GM18858 (cell line): ENCODE data around the gene PCDHA5.
"Not testable (repeated sequence)": the region's sequence is repeated elsewhere in the genome, so short reads cannot be mapped to it uniquely, and the experiment has no call there.

Experiments used
- ATAC-seq: cut with Tn5 transposase; IDR thresholded peaks from one replicate; pipeline ENCODE4 v1.9.1; 2021; ENCODE audit not compliant: unreplicated experiment

Gene PCDHA5

DNA sequence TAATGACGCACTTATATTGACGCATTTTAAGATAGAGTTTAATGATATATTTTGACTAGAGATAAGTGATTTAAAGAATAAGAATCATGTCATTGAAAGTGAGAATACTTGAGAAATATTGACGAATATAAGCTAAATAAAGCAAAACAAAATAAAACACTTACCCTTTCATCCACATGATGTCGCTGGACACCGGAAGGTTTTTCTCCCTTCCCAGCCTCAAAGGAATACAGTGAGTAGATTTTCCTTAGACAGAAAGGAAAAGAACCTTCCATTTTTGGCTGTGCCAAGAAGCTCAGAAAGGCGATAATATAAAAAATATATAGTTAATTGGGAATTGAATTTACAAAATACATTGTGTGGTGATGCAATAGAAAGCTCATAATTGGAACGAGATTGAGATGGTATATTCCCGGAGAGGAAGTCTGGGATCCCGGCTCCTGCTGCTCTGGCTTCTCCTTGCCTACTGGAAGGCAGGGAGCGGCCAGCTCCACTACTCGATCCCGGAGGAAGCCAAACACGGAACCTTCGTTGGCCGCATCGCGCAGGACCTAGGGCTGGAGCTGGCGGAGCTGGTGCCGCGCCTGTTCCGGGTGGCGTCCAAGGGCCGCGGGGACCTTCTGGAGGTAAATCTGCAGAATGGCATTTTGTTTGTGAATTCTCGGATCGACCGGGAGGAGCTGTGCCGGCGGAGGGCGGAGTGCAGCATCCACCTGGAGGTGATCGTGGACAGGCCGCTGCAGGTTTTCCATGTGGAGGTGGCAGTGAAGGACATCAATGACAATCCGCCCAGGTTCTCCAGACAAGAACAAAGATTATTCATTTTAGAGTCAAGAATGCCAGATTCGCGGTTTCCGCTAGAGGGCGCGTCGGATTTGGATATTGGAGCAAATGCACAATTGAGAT, at the start of gene PCDHA5:
TSS of gene PCDHA5 (plus strand) at position 239 of the 906 bp plus-strand sequence.
- no peak for ATAC-seq

- no peak for ATAC-seq
These were observed 40.9 kb upstream of the PCDHA5 start for GRCh38 chr5:140780512-140780911.

GRCh38 chr5:140785905-140786686, 35.3 kb upstream of the PCDHA5 start, which contains the start of gene PCDHA1:
Gene PCDHA1 (plus strand): TSS chr5:140786140.
- no peak for ATAC-seq

- ATAC-seq = not testable (repeated sequence)
These were observed 34.0 kb upstream of the PCDHA5 start for GRCh38 chr5:140787422-140787821.

DNA sequence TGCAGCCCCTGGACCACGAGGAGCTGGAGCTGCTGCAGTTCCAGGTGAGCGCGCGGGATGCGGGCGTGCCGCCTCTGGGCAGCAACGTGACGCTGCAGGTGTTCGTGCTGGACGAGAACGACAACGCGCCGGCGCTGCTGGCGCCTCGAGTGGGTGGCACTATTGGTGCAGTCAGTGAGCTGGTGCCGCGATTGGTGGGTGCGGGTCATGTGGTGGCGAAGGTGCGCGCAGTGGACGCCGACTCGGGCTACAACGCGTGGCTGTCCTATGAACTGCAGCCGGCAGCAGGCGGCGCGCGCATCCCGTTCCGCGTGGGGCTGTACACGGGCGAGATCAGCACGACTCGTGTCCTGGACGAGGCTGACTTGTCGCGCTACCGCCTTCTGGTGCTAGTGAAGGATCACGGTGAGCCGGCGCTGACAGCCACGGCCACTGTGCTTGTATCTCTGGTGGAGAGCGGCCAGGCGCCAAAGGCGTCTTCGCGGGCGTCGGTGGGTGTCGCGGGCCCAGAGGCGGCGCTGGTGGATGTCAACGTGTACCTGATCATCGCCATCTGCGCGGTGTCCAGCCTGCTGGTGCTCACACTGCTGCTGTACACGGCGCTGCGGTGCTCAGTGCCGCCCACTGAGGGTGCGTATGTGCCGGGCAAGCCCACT, 33.4 kb upstream of the PCDHA5 start:
- not testable (repeated sequence) for ATAC-seq

DNA sequence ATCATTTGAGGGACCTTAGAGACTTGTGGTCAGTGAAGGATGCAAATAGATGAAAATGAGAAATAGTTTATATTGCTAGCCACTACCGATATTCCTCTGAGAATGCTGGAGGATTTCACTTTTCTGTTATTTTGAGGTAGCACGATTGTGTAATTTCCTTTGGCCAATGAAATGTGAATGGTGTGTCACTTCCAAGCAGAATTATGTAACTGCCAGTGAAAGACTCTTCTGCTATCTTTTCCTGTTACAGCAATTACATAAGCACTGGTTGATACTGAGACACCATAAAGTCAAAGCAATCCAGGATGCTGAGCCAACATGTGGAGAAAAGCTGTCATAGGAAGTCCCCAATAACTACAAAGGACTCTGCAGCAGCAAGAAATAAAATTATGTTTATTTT, 30.3 kb upstream of the PCDHA5 start:
- ATAC-seq = no peak

GRCh38 chr5:140794595-140795258, 26.7 kb upstream of the PCDHA5 start, which contains the start of gene PCDHA2:
Gene PCDHA2 (plus strand): TSS chr5:140794852.
- ATAC-seq = no peak

- no peak for ATAC-seq
These were observed 26.2 kb upstream of the PCDHA5 start for GRCh38 chr5:140795259-140795641.

DNA sequence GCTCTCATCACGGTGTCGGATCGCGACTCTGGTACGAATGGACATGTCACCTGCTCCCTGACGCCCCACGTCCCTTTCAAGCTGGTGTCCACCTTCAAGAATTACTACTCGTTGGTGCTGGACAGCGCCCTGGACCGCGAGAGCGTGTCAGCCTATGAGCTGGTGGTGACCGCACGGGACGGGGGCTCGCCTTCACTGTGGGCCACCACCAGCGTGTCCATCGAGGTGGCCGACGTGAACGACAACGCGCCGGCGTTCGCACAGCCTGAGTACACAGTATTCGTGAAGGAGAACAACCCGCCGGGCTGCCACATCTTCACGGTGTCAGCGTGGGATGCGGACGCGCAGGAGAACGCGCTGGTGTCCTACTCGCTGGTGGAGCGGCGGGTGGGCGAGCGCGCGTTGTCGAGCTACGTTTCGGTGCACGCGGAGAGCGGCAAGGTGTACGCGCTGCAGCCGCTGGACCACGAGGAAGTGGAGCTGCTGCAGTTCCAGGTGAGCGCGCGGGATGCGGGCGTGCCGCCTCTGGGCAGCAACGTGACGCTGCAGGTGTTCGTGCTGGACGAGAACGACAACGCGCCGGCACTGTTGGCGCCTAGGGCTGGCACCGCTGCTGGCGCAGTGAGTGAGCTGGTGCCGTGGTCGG, 25.2 kb upstream of the PCDHA5 start:
- not testable (repeated sequence) for ATAC-seq

DNA sequence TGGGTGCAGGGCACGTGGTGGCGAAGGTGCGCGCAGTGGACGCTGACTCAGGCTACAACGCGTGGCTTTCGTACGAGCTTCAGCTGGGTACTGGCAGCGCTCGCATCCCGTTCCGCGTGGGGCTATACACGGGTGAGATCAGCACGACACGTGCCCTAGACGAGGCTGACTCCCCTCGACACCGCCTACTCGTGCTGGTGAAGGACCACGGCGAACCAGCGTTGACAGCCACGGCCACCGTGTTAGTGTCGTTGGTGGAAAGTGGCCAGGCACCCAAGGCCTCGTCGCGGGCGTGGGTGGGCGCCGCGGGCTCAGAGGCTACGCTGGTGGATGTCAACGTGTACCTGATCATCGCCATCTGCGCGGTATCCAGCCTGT, 24.7 kb upstream of the PCDHA5 start:
- no peak for ATAC-seq

DNA sequence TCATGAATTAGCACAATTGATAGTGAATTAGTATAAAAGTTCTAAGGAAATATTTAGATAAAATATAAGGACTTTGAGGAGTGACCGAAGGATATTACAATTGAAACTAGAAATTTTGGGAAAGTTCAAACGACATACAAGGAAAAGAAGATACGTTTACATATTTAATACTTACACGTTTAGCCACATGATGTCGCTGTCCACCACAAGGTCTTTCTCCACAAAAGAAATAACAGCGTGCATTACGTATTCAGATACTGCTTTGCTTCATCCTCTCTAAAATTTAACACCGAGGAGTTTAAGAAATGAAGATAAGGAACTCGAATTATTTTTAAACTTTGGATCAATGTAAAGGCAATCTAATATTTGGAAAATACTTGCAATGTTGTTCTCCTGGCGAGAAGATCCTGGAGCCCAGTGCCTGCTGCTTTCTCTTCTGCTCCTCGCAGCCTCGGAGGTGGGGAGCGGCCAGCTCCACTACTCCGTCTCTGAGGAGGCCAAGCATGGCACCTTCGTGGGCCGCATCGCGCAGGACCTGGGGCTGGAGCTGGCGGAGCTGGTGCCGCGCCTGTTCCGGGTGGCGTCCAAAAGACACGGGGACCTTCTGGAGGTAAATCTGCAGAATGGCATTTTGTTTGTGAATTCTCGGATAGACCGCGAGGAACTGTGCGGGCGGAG, 20.5 kb upstream of the PCDHA5 start, which contains the start of gene PCDHA3:
TSS of gene PCDHA3 (plus strand) at position 242 of the 678 bp plus-strand sequence.
- no peak for ATAC-seq

- ATAC-seq = no peak
These were observed 19.9 kb upstream of the PCDHA5 start for GRCh38 chr5:140801494-140801841.

DNA sequence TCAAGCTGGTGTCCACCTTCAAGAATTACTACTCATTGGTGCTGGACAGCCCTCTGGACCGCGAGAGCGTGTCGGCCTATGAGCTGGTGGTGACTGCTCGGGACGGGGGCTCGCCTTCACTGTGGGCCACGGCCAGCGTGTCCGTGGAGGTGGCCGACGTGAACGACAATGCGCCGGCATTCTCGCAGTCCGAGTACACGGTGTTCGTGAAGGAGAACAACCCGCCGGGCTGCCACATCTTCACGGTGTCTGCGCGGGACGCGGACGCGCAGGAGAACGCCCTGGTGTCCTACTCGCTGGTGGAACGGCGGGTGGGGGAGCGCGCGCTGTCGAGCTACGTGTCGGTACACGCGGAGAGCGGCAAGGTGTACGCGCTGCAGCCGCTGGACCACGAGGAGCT, 19.0 kb upstream of the PCDHA5 start:
- ATAC-seq = not testable (repeated sequence)

DNA sequence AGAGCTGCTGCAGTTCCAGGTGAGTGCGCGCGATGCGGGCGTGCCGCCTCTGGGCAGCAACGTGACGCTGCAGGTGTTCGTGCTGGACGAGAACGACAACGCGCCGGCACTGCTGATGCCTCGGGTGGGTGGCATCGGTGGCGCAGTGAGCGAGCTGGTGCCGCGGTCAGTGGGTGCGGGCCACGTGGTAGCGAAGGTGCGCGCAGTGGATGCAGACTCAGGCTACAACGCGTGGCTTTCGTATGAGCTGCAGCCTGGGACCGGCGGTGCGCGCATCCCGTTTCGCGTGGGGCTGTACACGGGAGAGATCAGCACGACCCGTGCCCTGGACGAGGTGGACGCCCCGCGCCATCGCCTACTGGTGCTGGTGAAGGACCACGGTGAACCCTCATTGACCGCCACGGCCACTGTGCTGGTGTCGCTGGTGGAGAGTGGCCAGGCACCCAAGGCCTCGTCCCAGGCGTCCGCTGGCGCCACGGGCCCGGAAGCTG, 18.6 kb upstream of the PCDHA5 start:
- no peak for ATAC-seq

DNA sequence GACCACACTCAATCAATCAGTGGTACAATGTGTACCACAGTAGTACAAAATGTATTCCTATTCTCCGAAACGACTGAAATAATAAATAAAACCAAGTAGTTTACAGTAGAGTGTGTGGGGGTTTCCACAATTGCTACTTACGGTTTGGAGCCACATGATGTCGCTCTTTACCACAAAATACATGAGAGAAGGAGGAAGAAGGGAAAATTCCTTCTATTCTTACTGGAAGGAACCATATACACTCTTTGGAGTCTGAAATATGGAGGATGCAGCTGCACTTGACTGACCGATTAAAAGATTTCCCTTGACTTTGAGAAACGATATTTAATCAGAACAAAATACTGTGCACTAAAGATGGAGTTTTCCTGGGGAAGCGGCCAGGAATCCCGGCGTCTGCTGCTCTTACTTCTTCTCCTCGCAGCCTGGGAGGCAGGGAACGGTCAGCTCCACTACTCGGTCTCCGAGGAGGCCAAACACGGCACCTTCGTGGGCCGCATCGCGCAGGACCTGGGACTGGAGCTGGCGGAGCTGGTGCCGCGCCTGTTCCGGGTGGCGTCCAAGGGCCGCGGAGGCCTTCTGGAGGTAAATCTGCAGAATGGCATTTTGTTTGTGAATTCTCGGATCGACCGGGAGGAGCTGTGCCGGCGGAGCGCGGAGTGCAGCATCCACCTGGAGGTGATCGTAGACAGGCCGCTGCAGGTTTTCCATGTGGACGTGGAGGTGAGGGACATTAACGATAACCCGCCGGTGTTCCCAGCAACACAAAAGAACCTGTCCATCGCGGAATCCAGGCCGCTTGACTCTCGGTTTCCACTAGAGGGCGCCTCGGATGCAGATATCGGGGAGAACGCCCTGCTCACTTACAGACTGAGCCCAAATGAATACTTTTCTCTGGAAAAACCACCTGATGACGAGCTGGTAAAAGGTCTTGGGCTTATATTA, 14.3 kb upstream of the PCDHA5 start, which contains the start of gene PCDHA4:
TSS of gene PCDHA4 (plus strand) at position 235 of the 942 bp plus-strand sequence.
- no peak for ATAC-seq

DNA sequence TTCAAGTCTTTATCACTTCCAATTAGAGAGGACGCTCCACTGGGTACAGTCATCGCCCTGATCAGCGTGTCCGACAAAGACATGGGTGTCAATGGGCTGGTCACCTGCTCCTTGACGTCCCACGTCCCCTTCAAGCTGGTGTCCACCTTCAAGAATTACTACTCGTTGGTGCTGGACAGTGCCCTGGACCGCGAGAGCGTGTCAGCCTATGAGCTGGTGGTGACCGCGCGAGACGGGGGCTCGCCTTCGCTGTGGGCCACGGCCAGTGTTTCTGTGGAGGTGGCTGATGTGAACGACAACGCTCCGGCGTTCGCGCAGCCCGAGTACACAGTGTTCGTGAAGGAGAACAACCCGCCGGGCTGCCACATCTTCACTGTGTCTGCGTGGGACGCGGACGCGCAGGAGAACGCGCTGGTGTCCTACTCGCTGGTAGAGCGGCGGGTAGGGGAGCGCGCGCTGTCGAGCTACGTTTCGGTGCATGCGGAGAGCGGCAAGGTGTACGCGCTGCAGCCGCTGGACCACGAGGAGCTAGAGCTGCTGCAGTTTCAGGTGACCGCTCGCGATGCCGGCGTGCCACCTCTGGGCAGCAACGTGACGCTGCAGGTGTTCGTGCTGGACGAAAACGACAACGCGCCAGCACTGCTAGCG, 13.0 kb upstream of the PCDHA5 start:
- not testable (repeated sequence) for ATAC-seq

GRCh38 chr5:140808889-140809291, 12.5 kb upstream of the PCDHA5 start:
- no peak for ATAC-seq

- ATAC-seq = no peak
These were observed 842 bp downstream of the PCDHA5 start for GRCh38 chr5:140822281-140822629.
